ENCODE measurements around the gene ACO1. TPM values are rescaled to one million over a fixed set of nuclear protein-coding genes. Genes with fewer than 3 reads are reported as not detected.

Gene ACO1
- total RNA-seq, 1 donor from 2014 or later: 32.5 TPM

DNA sequence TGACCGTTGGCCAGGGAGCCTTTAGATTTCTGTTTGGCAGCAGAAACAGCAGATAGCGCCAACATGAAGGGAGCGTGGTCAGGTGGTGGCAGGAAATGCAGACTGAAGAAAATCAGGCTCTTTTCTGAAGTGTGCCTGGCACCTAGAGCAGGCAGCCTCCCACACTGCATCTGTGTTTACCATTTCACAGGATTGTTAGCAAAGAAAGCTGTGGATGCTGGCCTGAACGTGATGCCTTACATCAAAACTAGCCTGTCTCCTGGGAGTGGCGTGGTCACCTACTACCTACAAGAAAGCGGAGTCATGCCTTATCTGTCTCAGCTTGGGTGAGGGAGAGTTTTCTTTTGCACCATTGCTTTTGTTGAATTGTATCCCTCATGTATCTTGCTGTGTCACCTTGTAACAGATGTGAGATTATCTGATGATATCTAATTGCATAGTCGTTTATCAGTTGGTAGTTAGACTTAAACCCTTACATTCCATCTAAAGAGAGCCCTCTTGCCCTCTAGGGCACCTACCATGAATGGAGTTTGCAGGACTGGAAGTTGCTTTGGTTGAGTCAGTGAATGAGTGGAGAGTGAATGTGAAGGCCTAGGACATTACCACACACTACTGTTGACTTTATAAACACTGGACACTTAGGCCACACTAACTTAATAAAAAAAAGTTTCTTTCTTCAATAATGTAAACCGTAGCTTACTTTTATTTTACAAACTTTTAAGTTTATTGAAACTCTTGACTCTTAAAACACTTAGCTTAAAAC is 42.8 kb downstream of the ACO1 start:
- Mint-ChIP-seq H3K9me3 (no peaks in the 10 kb centered on the region), H3K27ac (no peak overlapping the region), H3K27me3 (no peaks in the 10 kb centered on the region), H3K36me3 (peaks cover 22% of the 10 kb centered on the region), H3K4me3 (no peak overlapping the region), H3K4me1 (ENCODE audit: unreplicated experiment) (no peaks in the 10 kb centered on the region)
- TF ChIP-seq, protein P1, sequence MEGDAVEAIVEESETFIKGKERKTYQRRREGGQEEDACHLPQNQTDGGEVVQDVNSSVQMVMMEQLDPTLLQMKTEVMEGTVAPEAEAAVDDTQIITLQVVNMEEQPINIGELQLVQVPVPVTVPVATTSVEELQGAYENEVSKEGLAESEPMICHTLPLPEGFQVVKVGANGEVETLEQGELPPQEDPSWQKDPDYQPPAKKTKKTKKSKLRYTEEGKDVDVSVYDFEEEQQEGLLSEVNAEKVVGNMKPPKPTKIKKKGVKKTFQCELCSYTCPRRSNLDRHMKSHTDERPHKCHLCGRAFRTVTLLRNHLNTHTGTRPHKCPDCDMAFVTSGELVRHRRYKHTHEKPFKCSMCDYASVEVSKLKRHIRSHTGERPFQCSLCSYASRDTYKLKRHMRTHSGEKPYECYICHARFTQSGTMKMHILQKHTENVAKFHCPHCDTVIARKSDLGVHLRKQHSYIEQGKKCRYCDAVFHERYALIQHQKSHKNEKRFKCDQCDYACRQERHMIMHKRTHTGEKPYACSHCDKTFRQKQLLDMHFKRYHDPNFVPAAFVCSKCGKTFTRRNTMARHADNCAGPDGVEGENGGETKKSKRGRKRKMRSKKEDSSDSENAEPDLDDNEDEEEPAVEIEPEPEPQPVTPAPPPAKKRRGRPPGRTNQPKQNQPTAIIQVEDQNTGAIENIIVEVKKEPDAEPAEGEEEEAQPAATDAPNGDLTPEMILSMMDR (conservative IDR thresholded peaks at IDR 0.05): no peak
- no peak for DNase-seq (ENCODE audit: extremely low spot score, unreplicated experiment)

DNA sequence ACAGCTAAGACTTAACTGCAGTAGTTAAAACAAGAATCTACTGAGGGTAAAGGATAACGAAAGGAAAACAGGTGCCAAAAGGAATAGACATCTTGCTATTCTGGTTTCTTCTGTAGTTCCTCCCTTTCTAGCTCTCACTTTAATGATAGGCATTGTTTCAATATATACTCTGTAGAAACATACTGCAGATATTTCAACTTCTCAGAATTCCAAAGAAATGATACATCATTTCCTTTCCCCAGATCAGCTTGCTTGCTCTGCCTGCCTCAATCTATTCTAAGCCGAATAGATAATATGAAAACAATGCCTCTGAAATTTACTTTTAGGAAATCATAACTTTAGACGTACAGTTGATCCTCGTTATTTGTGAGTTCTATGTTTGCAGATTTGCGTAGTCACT is 46.3 kb downstream of the ACO1 start:
- TF ChIP-seq, protein P1 (conservative IDR thresholded peaks at IDR 0.05): no peak
- Mint-ChIP-seq H3K9me3 (no peaks in the 10 kb centered on the region), H3K4me3 (no peak overlapping the region), H3K4me1 (ENCODE audit: unreplicated experiment) (no peaks in the 10 kb centered on the region), H3K27me3 (no peaks in the 10 kb centered on the region), H3K36me3 (peaks cover 15% of the 10 kb centered on the region), H3K27ac (peak overlapping the region; percentile 29)
- no peak for DNase-seq (ENCODE audit: extremely low spot score, unreplicated experiment)

DNA sequence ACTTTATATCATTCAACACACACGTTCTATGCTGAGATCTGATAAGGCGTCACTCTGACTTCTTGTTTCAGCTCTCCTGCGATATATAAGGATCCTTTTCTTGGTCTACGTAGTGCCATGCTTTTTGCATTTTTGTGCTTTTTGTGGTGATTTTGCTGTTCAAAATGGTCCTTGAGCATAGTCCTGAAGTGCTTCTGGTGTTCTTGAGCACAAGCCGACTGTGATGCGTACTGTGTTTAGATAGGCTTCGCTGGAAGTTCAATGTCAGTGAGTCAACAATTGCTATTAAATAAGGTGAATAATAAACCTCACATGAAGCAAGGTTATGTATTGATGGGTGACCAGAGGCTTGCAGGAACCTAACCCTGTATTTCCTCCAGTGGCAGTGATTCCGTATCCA is 46.8 kb downstream of the ACO1 start:
- peaks cover 20% of the 10 kb centered on the region for H3K36me3 Mint-ChIP-seq
- H3K9me3 Mint-ChIP-seq: no peaks in the 10 kb centered on the region

DNA sequence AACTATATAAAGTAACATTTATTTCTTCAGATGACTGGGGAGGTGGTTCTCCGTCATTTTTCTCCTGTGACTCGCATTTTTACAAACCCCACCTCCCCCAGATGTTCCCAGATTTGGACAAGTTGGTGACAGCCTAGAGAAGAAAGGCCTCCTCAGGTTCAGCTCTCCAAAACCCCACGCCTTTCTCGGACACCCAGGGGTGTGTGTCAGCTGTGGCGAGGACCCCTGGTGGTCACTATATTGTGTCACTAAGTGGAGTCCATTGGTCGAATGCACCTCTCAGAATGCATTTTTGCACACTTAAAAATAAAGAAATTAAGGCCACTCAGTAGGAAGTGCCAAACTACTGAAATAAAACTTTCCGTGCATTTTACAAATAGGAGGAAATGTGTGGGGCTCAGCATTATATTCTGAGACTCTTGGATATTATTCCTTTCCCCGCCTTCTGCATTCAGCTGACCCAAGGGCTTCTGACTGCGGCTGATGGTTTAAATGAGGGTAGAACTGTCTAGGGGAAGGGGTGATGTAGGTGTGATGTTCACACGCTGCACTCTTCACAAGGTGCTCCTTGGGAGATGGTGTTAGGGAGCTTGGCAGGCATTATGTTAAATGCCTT is 47.6 kb downstream of the ACO1 start:
- no peak overlapping the region for H3K27ac Mint-ChIP-seq
- no peaks in the 10 kb centered on the region for H3K9me3 Mint-ChIP-seq
- no peaks in the 10 kb centered on the region for H3K27me3 Mint-ChIP-seq
- TF ChIP-seq, protein P1 (conservative IDR thresholded peaks at IDR 0.05): peak; percentile 77
- no peak for DNase-seq (ENCODE audit: extremely low spot score, unreplicated experiment)
- H3K36me3 Mint-ChIP-seq: peaks cover 21% of the 10 kb centered on the region
- no peaks in the 10 kb centered on the region for H3K4me1 Mint-ChIP-seq (ENCODE audit: unreplicated experiment)
- no peak overlapping the region for H3K4me3 Mint-ChIP-seq

More for the DNA sequence above, 46.8 kb downstream of the ACO1 start:
- DNase-seq (ENCODE audit: extremely low spot score, unreplicated experiment): no peak
- Mint-ChIP-seq H3K27me3 (no peaks in the 10 kb centered on the region), H3K4me1 (ENCODE audit: unreplicated experiment) (no peaks in the 10 kb centered on the region), H3K4me3 (no peak overlapping the region), H3K27ac (no peak overlapping the region)
- TF ChIP-seq, protein P1 (conservative IDR thresholded peaks at IDR 0.05): no peak

DNA sequence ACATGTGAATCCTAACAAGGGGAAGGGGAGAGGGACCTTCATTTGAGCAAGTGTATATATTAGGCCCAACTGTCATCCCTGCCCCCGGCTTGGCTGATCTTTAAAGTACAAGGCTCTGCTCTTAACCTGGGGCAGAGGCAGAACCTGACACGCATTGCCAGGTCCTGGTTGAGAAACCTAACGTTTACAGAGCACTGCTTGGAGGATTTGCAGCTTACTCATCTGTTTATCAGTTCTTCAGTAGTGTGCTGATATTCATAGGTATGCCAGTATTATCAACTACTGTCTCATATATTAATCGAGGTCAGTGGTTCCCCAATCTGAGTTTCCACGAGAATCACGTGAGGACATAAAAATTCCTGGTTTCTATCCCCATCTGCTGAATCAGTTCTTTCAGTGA is 50.4 kb downstream of the ACO1 start:
- Mint-ChIP-seq H3K4me3 (no peak overlapping the region), H3K36me3 (peaks cover 21% of the 10 kb centered on the region), H3K27ac (no peak overlapping the region), H3K4me1 (ENCODE audit: unreplicated experiment) (no peaks in the 10 kb centered on the region), H3K9me3 (no peaks in the 10 kb centered on the region), H3K27me3 (no peaks in the 10 kb centered on the region)
- DNase-seq (ENCODE audit: extremely low spot score, unreplicated experiment): no peak
- TF ChIP-seq, protein P1 (conservative IDR thresholded peaks at IDR 0.05): no peak
